DND-41 (cell line): ENCODE results near the gene HEBP1.
A peak's percentile ranks its signal among the peaks of the same experiment; 100 is the strongest.

Source experiments
- ATAC-seq: fragments of 200-7000 bp; cut with Tn5 transposase; 3 replicates; pipeline ENCODE4 v1.9.1; 2021; ENCODE audit warnings: low read depth; ENCODE audit not compliant: insufficient read depth
- DNase-seq: peaks from one replicate; pipeline ENCODE4 v3.0.0-alpha.2; 2020
- H2AFZ ChIP-seq: 2 replicates; pipeline ENCODE4 v1.6.0; 2012; ENCODE audit warnings: low read depth, low read length
- H3K27ac ChIP-seq: 2 replicates; pipeline ENCODE4 v1.5.1; 2012; ENCODE audit warnings: low read length, inconsistent platforms
- H3K27me3 ChIP-seq: fragments of 200-600 bp; sonication (generic); 2 replicates; pipeline ENCODE4 v1.6.0; 2012; ENCODE audit warnings: low read length, mild to moderate bottlenecking, inconsistent platforms; ENCODE audit not compliant: insufficient read depth, poor library complexity
- H3K36me3 ChIP-seq: 2 replicates; pipeline ENCODE4 v1.5.1; 2012; ENCODE audit warnings: low read length, inconsistent platforms; ENCODE audit not compliant: insufficient read depth
- H3K4me1 ChIP-seq: 2 replicates; pipeline ENCODE4 v1.5.1; 2012; ENCODE audit warnings: mild to moderate bottlenecking, low read length; ENCODE audit not compliant: insufficient read depth
- H3K4me2 ChIP-seq: 2 replicates; pipeline ENCODE4 v1.6.0; 2012; ENCODE audit warnings: mild to moderate bottlenecking, moderate library complexity, low read length, inconsistent platforms; ENCODE audit not compliant: insufficient read depth
- H3K4me3 ChIP-seq, 2 experiments: fragments of 200-600 bp in 1 of 2; shearing (Covaris generic) in 1 of 2; 2 replicates each; pipeline ENCODE4 v1.5.1; 2012 to 2016; ENCODE audit warnings: inconsistent platforms in 2 of 2, low read length in 2 of 2, mild to moderate bottlenecking in 2 of 2, low read depth in 1 of 2, moderate library complexity in 1 of 2
- H3K79me2 ChIP-seq: 2 replicates; pipeline ENCODE4 v1.6.0; 2012; ENCODE audit warnings: low read length, inconsistent platforms; ENCODE audit not compliant: insufficient read depth
- H3K9ac ChIP-seq: 2 replicates; pipeline ENCODE4 v1.6.0; 2012; ENCODE audit warnings: low read depth, mild to moderate bottlenecking, inconsistent platforms, low read length, moderate library complexity
- H3K9me3 ChIP-seq: 2 replicates; pipeline ENCODE4 v1.5.1; 2012; ENCODE audit warnings: low read length, moderate library complexity, mild to moderate bottlenecking, inconsistent platforms; ENCODE audit not compliant: insufficient read depth, severe bottlenecking
- H4K20me1 ChIP-seq: 2 replicates; pipeline ENCODE4 v1.6.0; 2012; ENCODE audit warnings: low read length; ENCODE audit not compliant: insufficient read depth
- CTCF ChIP-seq: IDR thresholded peaks from 2 replicates; pipeline ENCODE4 v1.5.1; 2012; ENCODE audit warnings: borderline replicate concordance, low read length, moderate library complexity, mild to moderate bottlenecking; ENCODE audit not compliant: poor library complexity, severe bottlenecking; ENCODE audit errors: extremely low read depth
- EZH2 ChIP-seq: IDR thresholded peaks from 3 replicates; pipeline ENCODE4 v1.6.1; 2012; ENCODE audit warnings: borderline replicate concordance, low read depth, mild to moderate bottlenecking, moderate library complexity, low read length, inconsistent platforms; ENCODE audit not compliant: severe bottlenecking

The HEBP1 gene

GRCh38 chr12:12964255-12964654 is 35.8 kb downstream of the HEBP1 start:
- ATAC-seq (peak; percentile 64), DNase-seq (no peak)
- Histone ChIP-seq H3K36me3 (no peaks in the 10 kb centered on the region), H3K27me3 (no peaks in the 10 kb centered on the region), H2AFZ (no peak overlapping the region), H3K4me3 (no peak overlapping the region), H3K9ac (no peak overlapping the region), H3K4me1 (no peaks in the 10 kb centered on the region), H3K9me3 (no peaks in the 10 kb centered on the region), H3K4me2 (no peak overlapping the region), H3K79me2 (no peaks in the 10 kb centered on the region), H3K27ac (no peak overlapping the region), H4K20me1 (no peaks in the 10 kb centered on the region)
- TF ChIP-seq CTCF (no peak), EZH2 (no peak)

- DNase-seq, result no peak
- no peak overlapping the region for H2AFZ ChIP-seq
- H3K27me3 ChIP-seq, result no peaks in the 10 kb centered on the region
- TF ChIP-seq EZH2 (no peak), CTCF (no peak)
- no peaks in the 10 kb centered on the region for H3K36me3 ChIP-seq
- no peak overlapping the region for H3K4me3 ChIP-seq
- H3K27ac ChIP-seq, result no peak overlapping the region
- H3K9me3 ChIP-seq, result no peaks in the 10 kb centered on the region
- no peak overlapping the region for H3K4me2 ChIP-seq
- H3K9ac ChIP-seq, result no peak overlapping the region
- H4K20me1 ChIP-seq, result no peaks in the 10 kb centered on the region
- no peak for ATAC-seq
- H3K4me1 ChIP-seq, result no peaks in the 10 kb centered on the region
- no peaks in the 10 kb centered on the region for H3K79me2 ChIP-seq
Measured at GRCh38 chr12:12960639-12961209, 39.3 kb downstream of the HEBP1 start.

- H4K20me1 ChIP-seq, result no peaks in the 10 kb centered on the region
- ATAC-seq (no peak), DNase-seq (no peak)
- H3K4me1 ChIP-seq, result no peaks in the 10 kb centered on the region
- no peak overlapping the region for H3K4me2 ChIP-seq
- TF ChIP-seq CTCF, result no peak
- TF ChIP-seq EZH2, result no peak
- no peaks in the 10 kb centered on the region for H3K36me3 ChIP-seq
- H3K9ac ChIP-seq, result no peak overlapping the region
- H3K27me3 ChIP-seq, result peaks cover 3% of the 10 kb centered on the region
- no peak overlapping the region for H2AFZ ChIP-seq
- H3K27ac ChIP-seq, result no peak overlapping the region
- no peaks in the 10 kb centered on the region for H3K9me3 ChIP-seq
- H3K4me3 ChIP-seq, result no peak overlapping the region
- H3K79me2 ChIP-seq, result no peaks in the 10 kb centered on the region
Measured at GRCh38 chr12:12958886-12959285, 41.2 kb downstream of the HEBP1 start.
